ENCODE data around the gene NDUFS7. TPM values are rescaled to one million over a fixed set of nuclear protein-coding genes. Genes with fewer than 3 reads are reported as not detected.

The NDUFS7 gene
- 19.3 and 49.5 TPM in 2 replicates for total RNA-seq (2014; rRNA removed; shearing (Covaris generic); ENCODE audit: low replicate concordance)

GRCh38 chr19:1383312-1384084, at the start of gene NDUFS7:
TSS of gene NDUFS7 (plus strand) at chr19:1383907. CDS start at chr19:1383927, 20 bp downstream.
- peak; percentile 79 for DNase-seq
- Histone ChIP-seq H3K4me3 (peak within 1 kb of the TSS; percentile 69), H3K36me3 (no peaks in the 10 kb centered on the region), H3K27me3 (no peaks in the 10 kb centered on the region), H3K9me3 (no peaks in the 10 kb centered on the region)

- Histone ChIP-seq H3K9me3 (no peaks in the 10 kb centered on the region), H3K4me3 (no peak overlapping the region), H3K27me3 (no peaks in the 10 kb centered on the region), H3K36me3 (no peaks in the 10 kb centered on the region)
- no peak for DNase-seq
Measured at GRCh38 chr19:1336079-1336684, 47.5 kb upstream of the NDUFS7 start.

GRCh38 chr19:1340681-1341469, 42.8 kb upstream of the NDUFS7 start:
- Histone ChIP-seq H3K27me3 (no peaks in the 10 kb centered on the region), H3K9me3 (no peaks in the 10 kb centered on the region), H3K4me3 (no peak overlapping the region), H3K36me3 (no peaks in the 10 kb centered on the region)
- DNase-seq: no peak

GRCh38 chr19:1343041-1343440, 40.7 kb upstream of the NDUFS7 start:
- no peak for DNase-seq
- H3K9me3 ChIP-seq: no peaks in the 10 kb centered on the region
- no peaks in the 10 kb centered on the region for H3K36me3 ChIP-seq
- H3K4me3 ChIP-seq: no peak overlapping the region
- H3K27me3 ChIP-seq: no peaks in the 10 kb centered on the region

- Histone ChIP-seq H3K36me3 (no peaks in the 10 kb centered on the region), H3K27me3 (no peaks in the 10 kb centered on the region), H3K9me3 (no peaks in the 10 kb centered on the region), H3K4me3 (no peak overlapping the region)
- no peak for DNase-seq
Measured at GRCh38 chr19:1349211-1349610, 34.5 kb upstream of the NDUFS7 start.

- no peak overlapping the region for H3K4me3 ChIP-seq
- no peaks in the 10 kb centered on the region for H3K9me3 ChIP-seq
- no peak for DNase-seq
- H3K27me3 ChIP-seq: no peaks in the 10 kb centered on the region
- H3K36me3 ChIP-seq: no peaks in the 10 kb centered on the region
Measured at GRCh38 chr19:1350867-1351266, 32.8 kb upstream of the NDUFS7 start.

- no peak overlapping the region for H3K4me3 ChIP-seq
- no peaks in the 10 kb centered on the region for H3K27me3 ChIP-seq
- H3K36me3 ChIP-seq: no peaks in the 10 kb centered on the region
- DNase-seq: no peak
- no peaks in the 10 kb centered on the region for H3K9me3 ChIP-seq
Measured at GRCh38 chr19:1351381-1351851, 32.3 kb upstream of the NDUFS7 start.

- H3K4me3 ChIP-seq: no peak overlapping the region
- H3K36me3 ChIP-seq: peaks cover 5% of the 10 kb centered on the region
- DNase-seq: no peak
- no peaks in the 10 kb centered on the region for H3K9me3 ChIP-seq
- no peaks in the 10 kb centered on the region for H3K27me3 ChIP-seq
Measured at GRCh38 chr19:1353144-1353543, 30.6 kb upstream of the NDUFS7 start.

GRCh38 chr19:1354970-1355567, 28.6 kb upstream of the NDUFS7 start:
- no peaks in the 10 kb centered on the region for H3K27me3 ChIP-seq
- DNase-seq: no peak
- no peaks in the 10 kb centered on the region for H3K9me3 ChIP-seq
- H3K36me3 ChIP-seq: peaks cover 12% of the 10 kb centered on the region
- H3K4me3 ChIP-seq: peak overlapping the region; percentile 59

GRCh38 chr19:1355568-1356507, 27.9 kb upstream of the NDUFS7 start:
- no peak for DNase-seq
- Histone ChIP-seq H3K36me3 (peaks cover 17% of the 10 kb centered on the region), H3K9me3 (no peaks in the 10 kb centered on the region), H3K27me3 (no peaks in the 10 kb centered on the region), H3K4me3 (peak overlapping the region; percentile 59)

GRCh38 chr19:1356508-1356865, 27.2 kb upstream of the NDUFS7 start:
- DNase-seq: no peak
- H3K36me3 ChIP-seq: peaks cover 17% of the 10 kb centered on the region
- H3K27me3 ChIP-seq: no peaks in the 10 kb centered on the region
- no peak overlapping the region for H3K4me3 ChIP-seq
- H3K9me3 ChIP-seq: no peaks in the 10 kb centered on the region

- DNase-seq: no peak
- Histone ChIP-seq H3K36me3 (peaks cover 25% of the 10 kb centered on the region), H3K4me3 (no peak overlapping the region), H3K9me3 (no peaks in the 10 kb centered on the region), H3K27me3 (no peaks in the 10 kb centered on the region)
Measured at GRCh38 chr19:1357531-1358109, 26.1 kb upstream of the NDUFS7 start.

- Histone ChIP-seq H3K9me3 (no peaks in the 10 kb centered on the region), H3K27me3 (no peaks in the 10 kb centered on the region), H3K36me3 (peaks cover 43% of the 10 kb centered on the region), H3K4me3 (no peak overlapping the region)
- DNase-seq: no peak
Measured at GRCh38 chr19:1360126-1360817, 23.4 kb upstream of the NDUFS7 start.

GRCh38 chr19:1360818-1361461, 22.8 kb upstream of the NDUFS7 start:
- Histone ChIP-seq H3K9me3 (no peaks in the 10 kb centered on the region), H3K36me3 (peaks cover 43% of the 10 kb centered on the region), H3K4me3 (peak overlapping the region; percentile 36), H3K27me3 (no peaks in the 10 kb centered on the region)
- DNase-seq: peak; percentile 96
